ENCODE results near the gene HMHB1.

GRCh38 chr5:143769026-143769786 lies 42.8 kb upstream of the HMHB1 start:
- no peak for TF ChIP-seq POLR2A (IDR thresholded peaks at IDR 0.05; ENCODE audit: low read length)
- no peak for TF ChIP-seq GATA1 (IDR thresholded peaks at IDR 0.05; ENCODE audit: low read depth, low read length)
